ENCODE data around the gene SERHL2.

DNA sequence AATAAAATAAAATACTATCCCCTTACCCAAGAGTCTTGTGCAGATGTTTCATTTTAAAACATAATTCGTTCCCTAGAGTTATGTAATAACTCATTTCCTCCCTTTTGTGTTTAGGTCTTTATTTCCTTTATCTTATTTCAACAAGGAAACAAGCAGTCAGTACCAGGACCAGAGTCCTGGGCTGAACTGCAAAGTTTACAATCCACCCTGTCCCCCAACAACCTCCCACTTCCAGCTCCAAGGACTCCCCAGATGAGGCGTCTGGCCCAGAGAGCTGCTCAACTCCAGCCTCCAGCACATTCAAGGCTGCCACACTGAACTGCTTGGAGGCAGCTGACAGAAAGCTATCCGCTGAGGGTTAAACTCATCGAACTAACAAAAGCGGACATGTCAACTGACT lies 56.4 kb downstream of the SERHL2 start:
- TF ChIP-seq CTCF (IDR thresholded peaks at IDR 0.05) = no peak
- TF ChIP-seq POLR2AphosphoS5 (IDR thresholded peaks at IDR 0.05; ENCODE audit: low read depth, low read length) = no peak
- no peak for TF ChIP-seq MAX (IDR thresholded peaks at IDR 0.05; ENCODE audit: low read depth)
- TF ChIP-seq GATA2 (CRISPR knock-in tag; IDR thresholded peaks at IDR 0.05) = no peak
- no peak for TF ChIP-seq EP300 (IDR thresholded peaks at IDR 0.05; ENCODE audit: borderline replicate concordance in 1 of 2, low read depth in 1 of 2, low read length in 1 of 2)
- TF ChIP-seq ZBTB33 (IDR thresholded peaks at IDR 0.05; ENCODE audit: borderline replicate concordance, low read depth) = no peak
- TF ChIP-seq EZH2phosphoT487 (IDR thresholded peaks at IDR 0.05; ENCODE audit: borderline replicate concordance, low read depth) = no peak
- TF ChIP-seq RFX5 (IDR thresholded peaks at IDR 0.05; ENCODE audit: low read length) = no peak
- TF ChIP-seq CHD2 (IDR thresholded peaks at IDR 0.05; ENCODE audit: low read length, partially characterized antibody) = no peak
- no peak for TF ChIP-seq IRF3 (IDR thresholded peaks at IDR 0.05; ENCODE audit: low read depth, low read length)
- TF ChIP-seq SIN3A (IDR thresholded peaks at IDR 0.05; ENCODE audit: borderline replicate concordance, low read depth, low read length) = no peak
- no peak for TF ChIP-seq USF1 (IDR thresholded peaks at IDR 0.05; ENCODE audit: borderline replicate concordance, low read depth)
- TF ChIP-seq YY1 (IDR thresholded peaks at IDR 0.05; ENCODE audit: low read depth) = no peak
